HepG2 (cell line): Measurements from ENCODE around the gene FBXW2. TPM values are rescaled to one million over a fixed set of nuclear protein-coding genes. Genes with fewer than 3 reads are reported as not detected.

Source experiments
- ATF3 ChIP-seq: sonication (generic); formaldehyde crosslinking; IDR thresholded peaks from 2 replicates; pipeline ENCODE4 v1.4.0; 2020; ENCODE audit warnings: missing genetic modification reagents
- ATF7-NPFF ChIP-seq: sonication (generic); formaldehyde crosslinking; IDR thresholded peaks from 2 replicates; pipeline ENCODE4 v1.8.1; 2023; ENCODE audit warnings: mild to moderate bottlenecking, low read depth, missing genetic modification reagents, moderate library complexity
- CEBPG ChIP-seq: IDR thresholded peaks from 2 replicates; pipeline ENCODE4 v1.6.1; 2016
- FOXA1 ChIP-seq, 2 experiments: fragments of 450-650 bp in 1 of 2; sonication (generic) in 1 of 2; formaldehyde crosslinking in 1 of 2; IDR thresholded peaks; 2 replicates each; pipeline versions ENCODE4 v1.4.0 to v1.6.1; 2016 to 2020; ENCODE audit warnings: missing genetic modification reagents in 1 of 2
- KAT7 ChIP-seq: IDR thresholded peaks from 2 replicates; pipeline ENCODE4 v1.6.1; 2018; ENCODE audit warnings: borderline replicate concordance, missing compliant biosample characterization
- KAT8 ChIP-seq: IDR thresholded peaks from 2 replicates; pipeline ENCODE4 v1.6.1; 2016; ENCODE audit warnings: missing genetic modification reagents, missing compliant biosample characterization
- KDM5B ChIP-seq: sonication (generic); formaldehyde crosslinking; IDR thresholded peaks from 2 replicates; pipeline ENCODE4 v1.4.0; 2020; ENCODE audit warnings: missing genetic modification reagents, mild to moderate bottlenecking, borderline replicate concordance
- KLF13 ChIP-seq: sonication (generic); formaldehyde crosslinking; IDR thresholded peaks from 2 replicates; pipeline ENCODE4 v1.4.0; 2020; ENCODE audit warnings: mild to moderate bottlenecking, missing genetic modification reagents
- MATR3 ChIP-seq: sonication (generic); formaldehyde crosslinking; IDR thresholded peaks from 2 replicates; pipeline ENCODE4 v1.4.0; 2020; ENCODE audit warnings: missing genetic modification reagents
- MAX ChIP-seq: IDR thresholded peaks from 2 replicates; pipeline ENCODE4 v1.6.1; 2012; ENCODE audit warnings: inconsistent platforms
- MAZ ChIP-seq, 2 experiments: sonication (generic) in 1 of 2; formaldehyde crosslinking in 1 of 2; IDR thresholded peaks; 2 replicates each; pipeline versions ENCODE4 v1.5.0 to v1.6.1; 2012 to 2020; ENCODE audit warnings: low read depth in 2 of 2, mild to moderate bottlenecking in 2 of 2, borderline replicate concordance in 1 of 2, improper control_type of control experiment in 1 of 2, low read length in 1 of 2, missing genetic modification reagents in 1 of 2, moderate library complexity in 1 of 2
- MIER2 ChIP-seq: IDR thresholded peaks from 2 replicates; pipeline ENCODE4 v1.6.1; 2016; ENCODE audit warnings: missing biosample characterization, missing genetic modification reagents
- NFYB ChIP-seq: sonication (generic); formaldehyde crosslinking; IDR thresholded peaks from 2 replicates; pipeline ENCODE4 v1.4.0; 2020; ENCODE audit warnings: missing genetic modification reagents
- NFYC ChIP-seq: IDR thresholded peaks from 2 replicates; pipeline ENCODE4 v1.6.1; 2016; ENCODE audit warnings: missing genetic modification reagents, missing compliant biosample characterization
- NONO ChIP-seq, 2 experiments: fragments of 450-650 bp in 1 of 2; sonication (generic) in 1 of 2; formaldehyde crosslinking in 1 of 2; IDR thresholded peaks in 1 of 2; conservative IDR thresholded peaks in 1 of 2; 2 replicates each; pipeline versions ENCODE4 v1.6.1 to v1.8.0; 2017 to 2022; ENCODE audit warnings: mild to moderate bottlenecking in 1 of 2, missing genetic modification reagents in 1 of 2, moderate library complexity in 1 of 2
- PBX3 ChIP-seq: sonication (generic); formaldehyde crosslinking; IDR thresholded peaks from 2 replicates; pipeline ENCODE4 v1.8.1; 2023; ENCODE audit warnings: missing genetic modification reagents, inconsistent platforms, borderline replicate concordance
- RCOR2 ChIP-seq: IDR thresholded peaks from 2 replicates; pipeline ENCODE4 v1.6.1; 2016; ENCODE audit warnings: missing biosample characterization, missing genetic modification reagents
- SIN3B ChIP-seq: fragments of 150-350 bp; IDR thresholded peaks from 2 replicates; pipeline ENCODE4 v1.6.1; 2014; ENCODE audit warnings: low read length
- SMAD9 ChIP-seq: sonication (generic); formaldehyde crosslinking; IDR thresholded peaks from 2 replicates; pipeline ENCODE4 v1.5.1; 2020; ENCODE audit warnings: mild to moderate bottlenecking, missing genetic modification reagents
- SOX5 ChIP-seq: IDR thresholded peaks from 2 replicates; pipeline ENCODE4 v1.6.1; 2016; ENCODE audit warnings: borderline replicate concordance
- SPEN ChIP-seq: sonication (generic); formaldehyde crosslinking; IDR thresholded peaks from 2 replicates; pipeline ENCODE4 v1.5.1; 2020; ENCODE audit warnings: low read depth, mild to moderate bottlenecking, missing genetic modification reagents
- YEATS2 ChIP-seq: sonication (generic); formaldehyde crosslinking; IDR thresholded peaks from 2 replicates; pipeline ENCODE4 v1.4.0; 2020; ENCODE audit warnings: missing genetic modification reagents, borderline replicate concordance
- ZBTB21 ChIP-seq: sonication (generic); formaldehyde crosslinking; IDR thresholded peaks from 2 replicates; pipeline ENCODE4 v1.4.0; 2020; ENCODE audit warnings: missing genetic modification reagents
- ZKSCAN5 ChIP-seq: sonication (generic); formaldehyde crosslinking; IDR thresholded peaks from 2 replicates; pipeline ENCODE4 v1.5.1; 2020; ENCODE audit warnings: mild to moderate bottlenecking, missing genetic modification reagents
- ZNF230 ChIP-seq: sonication (generic); formaldehyde crosslinking; IDR thresholded peaks from 2 replicates; pipeline ENCODE4 v1.4.0; 2020; ENCODE audit warnings: mild to moderate bottlenecking, missing genetic modification reagents
- ZNF446 ChIP-seq: sonication (generic); formaldehyde crosslinking; IDR thresholded peaks from 2 replicates; pipeline ENCODE4 v1.5.0; 2020; ENCODE audit warnings: mild to moderate bottlenecking, missing genetic modification reagents
- ZNF678 ChIP-seq: sonication (generic); formaldehyde crosslinking; IDR thresholded peaks from 2 replicates; pipeline ENCODE4 v1.4.0; 2020; ENCODE audit warnings: mild to moderate bottlenecking, missing genetic modification reagents
- ZSCAN25 ChIP-seq: sonication (generic); formaldehyde crosslinking; IDR thresholded peaks from 2 replicates; pipeline ENCODE4 v1.8.0; 2022; ENCODE audit warnings: mild to moderate bottlenecking, missing genetic modification reagents
- polyA plus RNA-seq, 8 experiments: library from polyadenylated mRNA; depleted of rRNA in 3 of 8; stranded (reverse) in 7 of 8; unstranded in 1 of 8; fragments of >200 nt; fragmentation: Illumina TruSeq in 4 of 8; extraction: Trizol in 4 of 8; gene quantifications; 2 replicates each; pipeline versions ENCODE4 v1.2.1 to v1.2.3, GENCODE V29; 2011 to 2016; ENCODE audit warnings: low read depth in 4 of 8, missing spikeins in 1 of 8, mixed read lengths in 1 of 8; ENCODE audit not compliant: insufficient read depth in 1 of 8
- total RNA-seq, 5 experiments: library from RNA; depleted of rRNA; stranded (reverse); fragments of >200 nt; fragmentation: Illumina TruSeq; extraction: Trizol; gene quantifications; 2 replicates each; pipeline ENCODE4 v1.2.3, GENCODE V29; 2016; ENCODE audit warnings: low read depth in 1 of 5
- TF ChIP-seq, protein P1 (sequence below): sonication (generic); formaldehyde crosslinking; IDR thresholded peaks from 2 replicates; pipeline ENCODE4 v1.8.0; 2022; ENCODE audit warnings: missing genetic modification reagents, low read depth, mild to moderate bottlenecking, borderline replicate concordance

The FBXW2 gene
- total and polyA plus RNA-seq, 2 of the 13 experiments (the other 11 are each of a cell fraction or from before 2014, with no cell fraction given): 35.4 to 43.1 TPM

DNA sequence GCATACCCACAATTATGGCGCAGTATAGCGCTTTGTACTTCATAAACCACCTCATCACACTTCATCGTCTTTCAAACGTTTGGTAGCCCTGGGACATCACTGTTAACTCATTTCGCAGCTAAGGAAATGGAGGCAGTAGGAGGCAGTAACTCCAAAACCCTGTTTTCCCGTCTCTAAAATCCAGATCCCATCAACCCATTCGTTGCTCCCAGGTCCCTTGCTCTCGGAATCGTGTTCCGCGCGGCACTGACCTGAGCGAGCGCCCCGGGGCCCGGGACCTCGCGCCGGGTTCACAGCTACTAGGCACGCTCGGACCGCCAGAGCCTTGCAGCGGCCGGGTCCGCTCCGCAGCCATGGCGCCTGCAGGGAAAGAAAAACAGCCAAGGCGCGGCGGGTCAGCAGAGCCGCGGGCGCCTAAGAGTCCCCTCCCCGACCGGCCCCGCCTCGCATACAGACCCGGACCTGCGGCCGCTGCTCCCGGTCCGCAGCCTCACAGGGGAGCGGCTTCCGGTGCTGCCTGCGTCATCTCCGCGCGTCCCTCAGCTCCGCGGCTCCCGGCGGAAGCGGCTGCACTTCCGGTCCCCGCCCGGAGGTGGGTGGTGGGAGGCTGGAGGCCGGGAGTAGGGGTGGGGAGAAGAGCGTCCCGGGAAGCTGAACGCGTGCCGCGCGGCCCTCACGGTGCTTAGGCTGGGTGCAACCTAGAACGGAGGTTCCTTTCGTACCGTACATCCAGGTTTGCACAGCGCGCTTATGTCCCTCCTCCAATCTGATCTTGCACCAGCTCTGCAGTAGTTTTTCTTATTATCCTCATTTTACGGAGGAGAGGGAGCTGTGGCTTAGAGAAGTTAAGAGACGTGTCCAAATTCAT, at the start of gene FBXW2 (continued):
- TF ChIP-seq KDM5B (CRISPR knock-in tag) (peak; percentile 93; the same call in 1 of the 2 replicates), ZBTB21 (CRISPR knock-in tag) (peak; percentile 72; the same call in 1 of the 2 replicates), SOX5 (peak; percentile 72), FOXA1 (IDR thresholded peaks at IDR 0.05) (no peak), FOXA1 (CRISPR knock-in tag; IDR thresholded peaks at IDR 0.05) (no peak; the same call in 1 of the 2 replicates), CEBPG (CRISPR knock-in tag) (peak; percentile 30), KLF13 (peak; percentile 87), KAT8 (CRISPR knock-in tag) (peak; percentile 100), YEATS2 (CRISPR knock-in tag) (peak; percentile 98), ZNF230 (CRISPR knock-in tag) (0 out of 2 replicates have a peak, but pooled peaks have one; percentile 51), ATF7-NPFF (no peak), SPEN (CRISPR knock-in tag) (peak; percentile 96), ATF3 (CRISPR knock-in tag) (no peak), ZSCAN25 (peak; percentile 100), MATR3 (CRISPR knock-in tag) (no peak), NONO (IDR thresholded peaks at IDR 0.05) (no peak), NONO (CRISPR knock-in tag; conservative IDR thresholded peaks at IDR 0.05) (peak; percentile 95), MIER2 (CRISPR knock-in tag) (peak; percentile 45; the same call in 1 of the 2 replicates), PBX3 (peak; percentile 78; the same call in 1 of the 2 replicates), MAZ (IDR thresholded peaks at IDR 0.05; ENCODE audit: borderline replicate concordance, low read depth, low read length) (peak; percentile 93; the same call in 1 of the 2 replicates), MAZ (CRISPR knock-in tag; IDR thresholded peaks at IDR 0.05; ENCODE audit: low read depth) (peak; percentile 96), ZNF446 (CRISPR knock-in tag) (peak; percentile 76; the same call in 1 of the 2 replicates), ZKSCAN5 (CRISPR knock-in tag) (no peak), NFYC (CRISPR knock-in tag) (peak; percentile 50), SMAD9 (CRISPR knock-in tag) (no peak; the same call in 1 of the 2 replicates), KAT7 (CRISPR knock-in tag) (peak; percentile 90), NFYB (peak; percentile 36; the same call in 1 of the 2 replicates), MAX (peak; percentile 92), ZNF678 (CRISPR knock-in tag) (no peak), SIN3B (peak; percentile 71), RCOR2 (CRISPR knock-in tag) (no peak)
- TF ChIP-seq, protein P1, sequence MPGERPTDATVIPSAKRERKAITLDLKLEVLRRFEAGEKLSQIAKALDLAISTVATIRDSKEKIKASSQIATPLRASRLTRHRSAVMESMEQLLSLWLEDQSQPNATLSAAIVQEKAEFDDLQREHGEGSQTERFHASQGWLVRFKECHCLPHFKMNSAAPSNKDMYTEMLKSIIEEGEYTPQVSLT (CRISPR knock-in tag): no peak
